Smooth muscle cell (in vitro differentiated cells): ENCODE data around the gene GPR146. TPM values are rescaled to one million over a fixed set of nuclear protein-coding genes. Genes with fewer than 3 reads are reported as not detected.

Experiments
- DNase-seq: peaks from one replicate; lab custom pipeline; 2025; ENCODE audit not compliant: unreplicated experiment; lab: John Stamatoyannopoulos, UW
- H2AFZ ChIP-seq: fragments of 200-600 bp; sonication (generic); 2 replicates; pipeline ENCODE4 v1.6.0; 2016; ENCODE audit warnings: antibody characterized with exemption, low read depth, mild to moderate bottlenecking
- H3F3A ChIP-seq: fragments of 200-600 bp; sonication (generic); 2 replicates; pipeline ENCODE4 v1.6.0; 2017; ENCODE audit warnings: antibody characterized with exemption, low read depth
- H3K27ac ChIP-seq: fragments of 200-600 bp; sonication (generic); 2 replicates; pipeline ENCODE4 v1.5.1; 2016; ENCODE audit warnings: low read depth, mild to moderate bottlenecking
- H3K27me3 ChIP-seq: fragments of 200-600 bp; sonication (generic); 2 replicates; pipeline ENCODE4 v1.6.1; 2016; ENCODE audit warnings: low read depth, mild to moderate bottlenecking
- H3K36me3 ChIP-seq: fragments of 200-600 bp; sonication (generic); 2 replicates; pipeline ENCODE4 v1.5.1; 2016; ENCODE audit warnings: low read depth
- H3K4me1 ChIP-seq: fragments of 200-600 bp; sonication (generic); 2 replicates; pipeline ENCODE4 v1.5.1; 2016; ENCODE audit warnings: low read depth
- H3K4me2 ChIP-seq: fragments of 200-600 bp; sonication (generic); 2 replicates; pipeline ENCODE4 v1.6.0; 2016; ENCODE audit warnings: mild to moderate bottlenecking
- H3K4me3 ChIP-seq: fragments of 200-600 bp; sonication (generic); 2 replicates; pipeline ENCODE4 v1.5.1; 2016; ENCODE audit warnings: mild to moderate bottlenecking
- H3K79me2 ChIP-seq: fragments of 200-600 bp; sonication (generic); 2 replicates; pipeline ENCODE4 v1.6.0; 2016; ENCODE audit warnings: low read depth, mild to moderate bottlenecking
- H3K9ac ChIP-seq: fragments of 200-600 bp; sonication (generic); 2 replicates; pipeline ENCODE4 v1.6.0; 2016; ENCODE audit warnings: low read depth
- H3K9me3 ChIP-seq: fragments of 200-600 bp; sonication (generic); replicated peaks from 2 replicates; pipeline ENCODE4 v1.5.1; 2016; ENCODE audit warnings: low read depth
- H4K20me1 ChIP-seq: fragments of 200-600 bp; sonication (generic); 2 replicates; pipeline ENCODE4 v1.6.0; 2016; ENCODE audit warnings: low read depth
- WGBS: methylation state at CpG from one replicate; pipeline ENCODE4 v1.1.7; 2016; ENCODE audit warnings: low lambda C conversion rate; 5-methylcytosine and 5-hydroxymethylcytosine counted together
- polyA plus RNA-seq: library from polyadenylated mRNA; unstranded; fragments of >200 nt; fragmentation: Nextera tagmentation; extraction: Ambion mirVana; gene quantifications from 2 replicates; pipeline ENCODE4 v1.2.1, GENCODE V29; 2016
- total RNA-seq: library from RNA; depleted of rRNA; stranded (reverse); fragments of >200 nt; gene quantifications from 2 replicates; pipeline ENCODE4 v1.2.3, GENCODE V29; 2014
- TF ChIP-seq, protein P1 (sequence below): fragments of 200-600 bp; sonication (generic); IDR thresholded peaks from 2 replicates; pipeline ENCODE4 v1.5.1; 2017; ENCODE audit warnings: borderline replicate concordance, mild to moderate bottlenecking, antibody characterized with exemption; ENCODE audit not compliant: insufficient read depth, poor library complexity, severe bottlenecking

The GPR146 gene
- total and polyA plus RNA-seq, 2 experiments from 2014 or later: 1.8 to 2.2 TPM

DNA sequence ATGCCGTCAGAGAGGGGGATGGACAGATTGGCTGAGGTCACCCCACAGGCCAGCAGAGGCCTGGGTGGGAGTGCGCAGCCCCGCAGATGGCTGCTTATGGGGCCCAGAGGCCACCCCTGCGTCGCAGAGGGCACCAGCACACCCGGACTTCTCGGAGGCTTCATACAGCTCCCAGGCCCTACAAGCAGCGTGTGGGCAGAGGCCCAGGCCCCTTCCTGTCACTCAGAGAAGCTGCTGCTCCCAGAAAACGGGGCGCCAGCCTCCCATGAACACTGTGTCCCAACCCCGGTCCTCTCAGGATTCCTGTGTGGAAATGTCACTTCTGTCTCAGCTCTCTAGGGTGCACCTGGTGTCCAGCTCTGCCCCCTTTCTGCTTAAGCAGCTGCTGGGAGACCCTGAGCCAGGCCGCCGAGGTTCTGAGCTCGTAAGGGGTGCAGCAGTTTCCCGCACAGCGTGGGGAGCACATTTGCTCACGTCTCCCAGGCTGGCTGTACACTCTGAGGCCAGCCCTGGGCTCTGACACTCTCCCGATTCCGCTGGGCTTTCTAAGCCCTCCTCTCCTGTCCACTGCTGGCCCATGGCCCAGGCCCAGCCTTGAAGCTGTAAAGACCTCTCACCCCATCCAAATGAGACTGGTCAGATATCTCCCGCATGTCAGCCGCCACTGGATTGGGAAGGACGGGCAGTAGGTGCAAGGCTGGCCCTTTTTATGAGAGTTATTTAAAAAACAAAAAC, 6.8 kb downstream of the GPR146 start:
- WGBS: 93% methylated on average over 22 of the region's 22 CpGs
- no peak for DNase-seq

GRCh38 chr7:1052031-1052818, 7.9 kb downstream of the GPR146 start:
- Histone ChIP-seq H3K4me2 (no peak overlapping the region), H3F3A (no peaks in the 10 kb centered on the region), H3K36me3 (no peaks in the 10 kb centered on the region), H3K27me3 (no peaks in the 10 kb centered on the region), H3K9ac (no peak overlapping the region), H3K9me3 (no peaks in the 10 kb centered on the region), H3K4me3 (no peak overlapping the region), H4K20me1 (peaks cover 91% of the 10 kb centered on the region), H3K27ac (no peak overlapping the region), H3K4me1 (peaks cover 13% of the 10 kb centered on the region), H2AFZ (no peak overlapping the region), H3K79me2 (no peaks in the 10 kb centered on the region)
- DNase-seq: no peak
- WGBS: 86% methylated on average over 20 of the region's 20 CpGs
- TF ChIP-seq, protein P1, sequence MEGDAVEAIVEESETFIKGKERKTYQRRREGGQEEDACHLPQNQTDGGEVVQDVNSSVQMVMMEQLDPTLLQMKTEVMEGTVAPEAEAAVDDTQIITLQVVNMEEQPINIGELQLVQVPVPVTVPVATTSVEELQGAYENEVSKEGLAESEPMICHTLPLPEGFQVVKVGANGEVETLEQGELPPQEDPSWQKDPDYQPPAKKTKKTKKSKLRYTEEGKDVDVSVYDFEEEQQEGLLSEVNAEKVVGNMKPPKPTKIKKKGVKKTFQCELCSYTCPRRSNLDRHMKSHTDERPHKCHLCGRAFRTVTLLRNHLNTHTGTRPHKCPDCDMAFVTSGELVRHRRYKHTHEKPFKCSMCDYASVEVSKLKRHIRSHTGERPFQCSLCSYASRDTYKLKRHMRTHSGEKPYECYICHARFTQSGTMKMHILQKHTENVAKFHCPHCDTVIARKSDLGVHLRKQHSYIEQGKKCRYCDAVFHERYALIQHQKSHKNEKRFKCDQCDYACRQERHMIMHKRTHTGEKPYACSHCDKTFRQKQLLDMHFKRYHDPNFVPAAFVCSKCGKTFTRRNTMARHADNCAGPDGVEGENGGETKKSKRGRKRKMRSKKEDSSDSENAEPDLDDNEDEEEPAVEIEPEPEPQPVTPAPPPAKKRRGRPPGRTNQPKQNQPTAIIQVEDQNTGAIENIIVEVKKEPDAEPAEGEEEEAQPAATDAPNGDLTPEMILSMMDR: no peak

More for the DNA sequence above, 6.8 kb downstream of the GPR146 start:
- Histone ChIP-seq H3K27me3 (no peaks in the 10 kb centered on the region), H3K27ac (no peak overlapping the region), H2AFZ (no peak overlapping the region), H3F3A (no peaks in the 10 kb centered on the region), H3K79me2 (no peaks in the 10 kb centered on the region), H3K4me3 (no peak overlapping the region), H3K4me2 (no peak overlapping the region), H4K20me1 (peaks cover 94% of the 10 kb centered on the region), H3K9me3 (no peaks in the 10 kb centered on the region), H3K4me1 (peaks cover 18% of the 10 kb centered on the region), H3K36me3 (no peaks in the 10 kb centered on the region), H3K9ac (no peak overlapping the region)
- TF ChIP-seq, protein P1: no peak

- Histone ChIP-seq H4K20me1 (peaks cover 89% of the 10 kb centered on the region), H3K36me3 (no peaks in the 10 kb centered on the region), H3F3A (no peaks in the 10 kb centered on the region), H3K4me3 (no peak overlapping the region), H3K4me2 (no peak overlapping the region), H3K79me2 (no peaks in the 10 kb centered on the region), H3K4me1 (peaks cover 6% of the 10 kb centered on the region), H3K9ac (no peak overlapping the region), H2AFZ (no peak overlapping the region), H3K27ac (no peak overlapping the region), H3K27me3 (no peaks in the 10 kb centered on the region), H3K9me3 (no peaks in the 10 kb centered on the region)
- DNase-seq: no peak
- TF ChIP-seq, protein P1: no peak
- 83% methylated on average over 17 of the region's 17 CpGs for WGBS
These were observed 8.7 kb downstream of the GPR146 start for GRCh38 chr7:1053002-1053411.
